Measurements from ENCODE around the gene IFNGR2.

IFNGR2 gene

GRCh38 chr21:33364830-33365229 lies 38.4 kb upstream of the IFNGR2 start:
- FAIRE-seq: no peak
- TF ChIP-seq PAX5 (IDR thresholded peaks at IDR 0.05; ENCODE audit: insufficient read depth, low read length, severe bottlenecking) (no peak), POU2F2 (IDR thresholded peaks at IDR 0.05; ENCODE audit: low read depth, low read length) (no peak), SPI1 (IDR thresholded peaks at IDR 0.05; ENCODE audit: low read depth, low read length) (no peak), POLR2AphosphoS5 (IDR thresholded peaks at IDR 0.05; ENCODE audit: low read depth, low read length) (no peak), TAF1 (IDR thresholded peaks at IDR 0.05; ENCODE audit: low read depth, low read length) (no peak), POLR2A (IDR thresholded peaks at IDR 0.05; ENCODE audit: low read depth, low read length) (no peak)
- no peak for DNase-seq (ENCODE audit: insufficient read length, low spot score)

- no peak for DNase-seq (ENCODE audit: insufficient read length, low spot score)
- TF ChIP-seq POU2F2 (IDR thresholded peaks at IDR 0.05; ENCODE audit: low read depth, low read length) (no peak), POLR2A (IDR thresholded peaks at IDR 0.05; ENCODE audit: low read depth, low read length) (no peak), SPI1 (IDR thresholded peaks at IDR 0.05; ENCODE audit: low read depth, low read length) (no peak), PAX5 (IDR thresholded peaks at IDR 0.05; ENCODE audit: insufficient read depth, low read length, severe bottlenecking) (no peak), POLR2AphosphoS5 (IDR thresholded peaks at IDR 0.05; ENCODE audit: low read depth, low read length) (no peak)
- FAIRE-seq: no peak
Observed at GRCh38 chr21:33367309-33367973, 35.8 kb upstream of the IFNGR2 start.

GRCh38 chr21:33368124-33368523 lies 35.1 kb upstream of the IFNGR2 start:
- TF ChIP-seq POU2F2 (IDR thresholded peaks at IDR 0.05; ENCODE audit: low read depth, low read length) (no peak), POLR2AphosphoS5 (IDR thresholded peaks at IDR 0.05; ENCODE audit: low read depth, low read length) (no peak), PAX5 (IDR thresholded peaks at IDR 0.05; ENCODE audit: insufficient read depth, low read length, severe bottlenecking) (no peak), SPI1 (IDR thresholded peaks at IDR 0.05; ENCODE audit: low read depth, low read length) (no peak), TAF1 (IDR thresholded peaks at IDR 0.05; ENCODE audit: low read depth, low read length) (no peak), POLR2A (IDR thresholded peaks at IDR 0.05; ENCODE audit: low read depth, low read length) (no peak)
- DNase-seq (ENCODE audit: insufficient read length, low spot score) (no peak), FAIRE-seq (no peak)

- no peak for DNase-seq (ENCODE audit: insufficient read length, low spot score)
- TF ChIP-seq TAF1 (IDR thresholded peaks at IDR 0.05; ENCODE audit: low read depth, low read length): no peak
- TF ChIP-seq POU2F2 (IDR thresholded peaks at IDR 0.05; ENCODE audit: low read depth, low read length): no peak
- no peak for TF ChIP-seq SPI1 (IDR thresholded peaks at IDR 0.05; ENCODE audit: low read depth, low read length)
- TF ChIP-seq POLR2AphosphoS5 (IDR thresholded peaks at IDR 0.05; ENCODE audit: low read depth, low read length): no peak
- TF ChIP-seq POLR2A (IDR thresholded peaks at IDR 0.05; ENCODE audit: low read depth, low read length): no peak
- TF ChIP-seq PAX5 (IDR thresholded peaks at IDR 0.05; ENCODE audit: insufficient read depth, low read length, severe bottlenecking): no peak
- FAIRE-seq: no peak
Observed at GRCh38 chr21:33368576-33368975, 34.6 kb upstream of the IFNGR2 start.

- FAIRE-seq (no peak), DNase-seq (ENCODE audit: insufficient read length, low spot score) (no peak)
Observed at GRCh38 chr21:33369586-33369985, 33.6 kb upstream of the IFNGR2 start.

GRCh38 chr21:33370305-33370704 lies 32.9 kb upstream of the IFNGR2 start:
- no peak for DNase-seq (ENCODE audit: insufficient read length, low spot score)
- FAIRE-seq: no peak
- TF ChIP-seq POLR2AphosphoS5 (IDR thresholded peaks at IDR 0.05; ENCODE audit: low read depth, low read length): no peak
- TF ChIP-seq PAX5 (IDR thresholded peaks at IDR 0.05; ENCODE audit: insufficient read depth, low read length, severe bottlenecking): no peak
- TF ChIP-seq POLR2A (IDR thresholded peaks at IDR 0.05; ENCODE audit: low read depth, low read length): no peak
- no peak for TF ChIP-seq SPI1 (IDR thresholded peaks at IDR 0.05; ENCODE audit: low read depth, low read length)
- TF ChIP-seq TAF1 (IDR thresholded peaks at IDR 0.05; ENCODE audit: low read depth, low read length): no peak
- TF ChIP-seq POU2F2 (IDR thresholded peaks at IDR 0.05; ENCODE audit: low read depth, low read length): no peak

More at GRCh38 chr21:33369586-33369985, 33.6 kb upstream of the IFNGR2 start:
- TF ChIP-seq PAX5 (IDR thresholded peaks at IDR 0.05; ENCODE audit: insufficient read depth, low read length, severe bottlenecking) (no peak), TAF1 (IDR thresholded peaks at IDR 0.05; ENCODE audit: low read depth, low read length) (no peak), POU2F2 (IDR thresholded peaks at IDR 0.05; ENCODE audit: low read depth, low read length) (no peak), POLR2A (IDR thresholded peaks at IDR 0.05; ENCODE audit: low read depth, low read length) (no peak), POLR2AphosphoS5 (IDR thresholded peaks at IDR 0.05; ENCODE audit: low read depth, low read length) (no peak), SPI1 (IDR thresholded peaks at IDR 0.05; ENCODE audit: low read depth, low read length) (no peak)

GRCh38 chr21:33371366-33371765 lies 31.8 kb upstream of the IFNGR2 start:
- DNase-seq (ENCODE audit: insufficient read length, low spot score) (no peak), FAIRE-seq (no peak)
- TF ChIP-seq SPI1 (IDR thresholded peaks at IDR 0.05; ENCODE audit: low read depth, low read length): no peak
- TF ChIP-seq POLR2A (IDR thresholded peaks at IDR 0.05; ENCODE audit: low read depth, low read length): no peak
- no peak for TF ChIP-seq PAX5 (IDR thresholded peaks at IDR 0.05; ENCODE audit: insufficient read depth, low read length, severe bottlenecking)
- no peak for TF ChIP-seq POLR2AphosphoS5 (IDR thresholded peaks at IDR 0.05; ENCODE audit: low read depth, low read length)
- TF ChIP-seq POU2F2 (IDR thresholded peaks at IDR 0.05; ENCODE audit: low read depth, low read length): no peak

GRCh38 chr21:33372582-33372981 lies 30.6 kb upstream of the IFNGR2 start:
- DNase-seq (ENCODE audit: insufficient read length, low spot score) (no peak), FAIRE-seq (no peak)
- TF ChIP-seq POLR2AphosphoS5 (IDR thresholded peaks at IDR 0.05; ENCODE audit: low read depth, low read length): no peak
- no peak for TF ChIP-seq PAX5 (IDR thresholded peaks at IDR 0.05; ENCODE audit: insufficient read depth, low read length, severe bottlenecking)
- no peak for TF ChIP-seq TAF1 (IDR thresholded peaks at IDR 0.05; ENCODE audit: low read depth, low read length)
- no peak for TF ChIP-seq POU2F2 (IDR thresholded peaks at IDR 0.05; ENCODE audit: low read depth, low read length)

- FAIRE-seq: no peak
- DNase-seq (ENCODE audit: insufficient read length, low spot score): no peak
- TF ChIP-seq POLR2AphosphoS5 (IDR thresholded peaks at IDR 0.05; ENCODE audit: low read depth, low read length): no peak
- TF ChIP-seq POLR2A (IDR thresholded peaks at IDR 0.05; ENCODE audit: low read depth, low read length): no peak
- no peak for TF ChIP-seq TAF1 (IDR thresholded peaks at IDR 0.05; ENCODE audit: low read depth, low read length)
- no peak for TF ChIP-seq PAX5 (IDR thresholded peaks at IDR 0.05; ENCODE audit: insufficient read depth, low read length, severe bottlenecking)
- TF ChIP-seq POU2F2 (IDR thresholded peaks at IDR 0.05; ENCODE audit: low read depth, low read length): no peak
- TF ChIP-seq SPI1 (IDR thresholded peaks at IDR 0.05; ENCODE audit: low read depth, low read length): no peak
Observed at GRCh38 chr21:33373451-33373850, 29.8 kb upstream of the IFNGR2 start.

- no peak for TF ChIP-seq POLR2AphosphoS5 (IDR thresholded peaks at IDR 0.05; ENCODE audit: low read depth, low read length)
- TF ChIP-seq PAX5 (IDR thresholded peaks at IDR 0.05; ENCODE audit: insufficient read depth, low read length, severe bottlenecking): no peak
- TF ChIP-seq SPI1 (IDR thresholded peaks at IDR 0.05; ENCODE audit: low read depth, low read length): no peak
- FAIRE-seq (peak; percentile 38), DNase-seq (ENCODE audit: insufficient read length, low spot score) (no peak)
Observed at GRCh38 chr21:33374080-33374449, 29.1 kb upstream of the IFNGR2 start.

All from GM12891 (cell line).